ENCODE measurements around the gene RABL3. TPM values are rescaled to one million over a fixed set of nuclear protein-coding genes. Genes with fewer than 3 reads are reported as not detected.

RABL3 gene
- total RNA-seq, 2 donors from 2014 or later: 25.5 to 30.5 TPM

Other genes with a start within 250 kb of the RABL3 start
- 100 to 1,000 TPM; 183 to 192 TPM for gene NDUFB4, start 146.2 kb downstream of the RABL3 start, total RNA-seq
- gene HGD, start 60.3 kb downstream of the RABL3 start, total RNA-seq: 10 to 100 TPM; 37.6 to 48.5 TPM
- gene GTF2E1, start 228 bp upstream of the RABL3 start, total RNA-seq: 10 to 100 TPM; 15.2 to 17.9 TPM
- gene STXBP5L, start 165.7 kb upstream of the RABL3 start, total RNA-seq: under 1 TPM; 0.22 to 0.74 TPM

All from colonic mucosa (tissue), 2 donors.